ENCODE data around the gene RPS3.

- TF ChIP-seq CTCF (IDR thresholded peaks at IDR 0.05) (no peak), RCOR1 (IDR thresholded peaks at IDR 0.05; ENCODE audit: low read length) (no peak), SIN3A (IDR thresholded peaks at IDR 0.05; ENCODE audit: borderline replicate concordance, low read depth, low read length) (no peak), EP300 (IDR thresholded peaks at IDR 0.05; ENCODE audit: borderline replicate concordance in 1 of 2, low read depth in 1 of 2, low read length in 1 of 2) (no peak), NRF1 (IDR thresholded peaks at IDR 0.05; ENCODE audit: low read depth, low read length) (no peak), EZH2phosphoT487 (IDR thresholded peaks at IDR 0.05; ENCODE audit: borderline replicate concordance, low read depth) (no peak)
Measured at GRCh38 chr11:75355051-75355450, 44.3 kb upstream of the RPS3 start.
